NCI-H1417 treated with DMSO at 0.1 percent for 48 hours (cell line): Measurements from ENCODE around the gene MMUT.
"Not testable (repeated sequence)": the region's sequence is repeated elsewhere in the genome, so short reads cannot be mapped to it uniquely, and the experiment has no call there.

Experiments
- DNase-seq: peaks from one replicate; lab custom pipeline; 2025; lab: John Stamatoyannopoulos, UW

MMUT gene

GRCh38 chr6:49423817-49424216 is 39.2 kb downstream of the MMUT start:
- DNase-seq = no peak

- DNase-seq = no peak
These were observed 46.9 kb downstream of the MMUT start for GRCh38 chr6:49416195-49416594.

- DNase-seq = no peak
These were observed 47.7 kb downstream of the MMUT start for GRCh38 chr6:49415358-49415757.

- DNase-seq = no peak
These were observed 52.5 kb downstream of the MMUT start for GRCh38 chr6:49410564-49410963.

GRCh38 chr6:49409951-49410542 is 53.0 kb downstream of the MMUT start:
- peak; percentile 14 for DNase-seq

GRCh38 chr6:49406250-49406970 is 56.6 kb downstream of the MMUT start:
- no peak for DNase-seq

GRCh38 chr6:49401063-49401462 is 62.0 kb downstream of the MMUT start:
- DNase-seq = no peak

- not testable (repeated sequence) for DNase-seq
These were observed 76.2 kb downstream of the MMUT start for GRCh38 chr6:49386667-49387508.

- no peak for DNase-seq
These were observed 78.1 kb downstream of the MMUT start for GRCh38 chr6:49384904-49385303.
